Liver (tissue), 3 donors: ENCODE data around the gene KAZN.

Experiments
- TAF1 ChIP-seq: conservative IDR thresholded peaks from 2 replicates; pipeline ENCODE4 v1.6.1; 2016; ENCODE audit warnings: antibody characterized with exemption, mild to moderate bottlenecking
- ZBTB33 ChIP-seq: IDR thresholded peaks from 2 replicates; pipeline ENCODE4 v1.6.1; 2016; ENCODE audit warnings: antibody characterized with exemption
- TF ChIP-seq, protein P1 (sequence below): fragments of 150-350 bp; IDR thresholded peaks from 2 replicates; pipeline ENCODE4 v1.5.1; 2017; ENCODE audit warnings: improper control_type of control experiment, low read depth, low read length; ENCODE audit not compliant: missing input control
- donor health status: healthy.
- donor health status: healthy.

DNA sequence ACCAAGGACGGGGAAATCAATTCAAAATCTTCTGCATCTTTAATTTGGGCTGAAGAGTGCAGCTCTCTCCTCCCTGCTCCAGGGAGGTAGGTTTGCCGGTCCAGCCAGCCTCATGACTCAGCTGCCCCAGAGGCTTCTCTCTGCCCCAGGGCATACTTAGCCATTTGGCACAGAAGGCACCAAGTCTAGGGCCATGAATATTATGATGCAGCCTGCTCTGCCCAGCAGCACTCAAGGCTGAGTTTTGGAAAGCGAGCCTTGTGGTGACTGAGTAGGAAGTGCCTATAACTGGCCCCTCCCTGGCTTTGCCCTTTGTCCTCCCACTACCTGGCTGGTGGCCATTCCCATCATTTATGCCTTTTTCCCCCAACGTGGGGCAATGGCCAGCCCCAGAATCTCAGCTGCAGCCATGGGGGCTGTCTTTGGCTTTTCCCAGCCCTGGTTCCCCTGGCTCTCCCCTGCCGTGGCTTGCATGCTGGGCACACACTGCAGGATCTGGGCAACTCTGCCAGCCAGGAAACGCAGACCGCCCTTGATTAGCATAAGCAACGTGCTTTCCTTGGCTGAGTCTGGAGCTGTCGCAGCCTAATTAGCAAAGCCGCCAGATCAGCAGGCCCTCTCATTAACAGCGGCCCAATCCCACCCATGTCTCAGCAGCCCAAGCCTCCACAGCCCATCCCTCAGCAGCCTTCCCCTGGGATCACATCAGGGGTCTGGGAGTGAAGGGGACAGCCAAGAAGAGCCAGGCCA is 296.5 kb downstream of the KAZN start:
- TF ChIP-seq, protein P1, sequence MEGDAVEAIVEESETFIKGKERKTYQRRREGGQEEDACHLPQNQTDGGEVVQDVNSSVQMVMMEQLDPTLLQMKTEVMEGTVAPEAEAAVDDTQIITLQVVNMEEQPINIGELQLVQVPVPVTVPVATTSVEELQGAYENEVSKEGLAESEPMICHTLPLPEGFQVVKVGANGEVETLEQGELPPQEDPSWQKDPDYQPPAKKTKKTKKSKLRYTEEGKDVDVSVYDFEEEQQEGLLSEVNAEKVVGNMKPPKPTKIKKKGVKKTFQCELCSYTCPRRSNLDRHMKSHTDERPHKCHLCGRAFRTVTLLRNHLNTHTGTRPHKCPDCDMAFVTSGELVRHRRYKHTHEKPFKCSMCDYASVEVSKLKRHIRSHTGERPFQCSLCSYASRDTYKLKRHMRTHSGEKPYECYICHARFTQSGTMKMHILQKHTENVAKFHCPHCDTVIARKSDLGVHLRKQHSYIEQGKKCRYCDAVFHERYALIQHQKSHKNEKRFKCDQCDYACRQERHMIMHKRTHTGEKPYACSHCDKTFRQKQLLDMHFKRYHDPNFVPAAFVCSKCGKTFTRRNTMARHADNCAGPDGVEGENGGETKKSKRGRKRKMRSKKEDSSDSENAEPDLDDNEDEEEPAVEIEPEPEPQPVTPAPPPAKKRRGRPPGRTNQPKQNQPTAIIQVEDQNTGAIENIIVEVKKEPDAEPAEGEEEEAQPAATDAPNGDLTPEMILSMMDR, result no peak
- TF ChIP-seq ZBTB33, result no peak
- TF ChIP-seq TAF1, result no peak
